A673 (cell line): Measurements from ENCODE around the gene SPAG16.

Source experiments
- CTCF ChIP-seq: fragments of 300-800, 200-600 bp; sonication (generic); conservative IDR thresholded peaks from 2 replicates; pipeline ENCODE4 v1.5.1; 2017; ENCODE audit warnings: low read depth, mild to moderate bottlenecking, antibody characterized with exemption, low read length, moderate library complexity, mixed read lengths
- EZH2 ChIP-seq: fragments of 200-600 bp; sonication (generic); IDR thresholded peaks from 2 replicates; pipeline ENCODE4 v1.6.1; 2017; ENCODE audit warnings: borderline replicate concordance, low read depth, mild to moderate bottlenecking, mixed read lengths, antibody characterized with exemption, low read length; ENCODE audit not compliant: poor library complexity, severe bottlenecking

GRCh38 chr2:214226061-214226460 is 941.8 kb downstream of the SPAG16 start:
- TF ChIP-seq EZH2 = no peak
- TF ChIP-seq CTCF = no peak
